ENCODE measurements around the gene TOPBP1.
A peak's percentile ranks its signal among the peaks of the same experiment; 100 is the strongest.
"Not testable (repeated sequence)": the region's sequence is repeated elsewhere in the genome, so short reads cannot be mapped to it uniquely, and the experiment has no call there.

TOPBP1 gene

DNA sequence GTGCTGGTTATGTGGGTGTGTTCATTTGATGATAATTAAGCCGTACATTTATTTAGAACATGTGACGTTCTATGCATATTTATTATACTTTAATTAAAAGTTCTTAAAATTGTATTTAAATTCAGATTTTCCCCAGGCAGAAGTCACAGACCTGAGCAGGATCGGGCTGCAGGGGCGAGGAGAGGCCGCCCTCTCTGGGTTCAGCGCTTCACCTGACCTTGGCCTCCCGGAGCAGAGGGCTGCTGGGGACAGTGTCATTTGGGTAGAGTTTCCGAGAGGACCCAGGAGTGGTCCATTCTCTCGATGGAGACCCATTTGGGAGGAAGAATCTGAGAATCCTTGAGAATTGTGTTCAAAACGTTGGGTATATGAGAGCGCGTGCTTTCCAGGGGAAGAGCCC is 12.0 kb upstream of the TOPBP1 start:
- DNase-seq: no peak

DNA sequence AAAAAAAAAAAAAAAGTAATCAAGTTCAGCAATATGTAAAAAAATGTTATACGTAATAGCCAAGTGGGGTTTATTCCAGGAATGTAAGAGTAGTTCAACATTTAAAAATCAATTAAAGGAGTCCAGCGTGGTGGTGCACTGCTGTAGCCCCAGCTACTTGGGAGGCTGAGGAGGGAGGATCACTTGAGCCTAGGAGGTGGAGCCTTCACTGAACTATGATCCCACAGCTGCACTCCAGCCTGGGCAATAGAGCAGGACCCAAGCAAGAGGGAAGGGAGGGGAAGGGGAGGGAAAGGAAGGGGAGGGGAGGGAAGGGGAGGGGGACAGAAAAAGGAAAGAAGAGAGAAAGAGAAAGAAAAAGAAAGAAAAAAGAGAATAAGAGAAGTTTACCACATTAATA is 10.7 kb upstream of the TOPBP1 start:
- no peak for DNase-seq

DNA sequence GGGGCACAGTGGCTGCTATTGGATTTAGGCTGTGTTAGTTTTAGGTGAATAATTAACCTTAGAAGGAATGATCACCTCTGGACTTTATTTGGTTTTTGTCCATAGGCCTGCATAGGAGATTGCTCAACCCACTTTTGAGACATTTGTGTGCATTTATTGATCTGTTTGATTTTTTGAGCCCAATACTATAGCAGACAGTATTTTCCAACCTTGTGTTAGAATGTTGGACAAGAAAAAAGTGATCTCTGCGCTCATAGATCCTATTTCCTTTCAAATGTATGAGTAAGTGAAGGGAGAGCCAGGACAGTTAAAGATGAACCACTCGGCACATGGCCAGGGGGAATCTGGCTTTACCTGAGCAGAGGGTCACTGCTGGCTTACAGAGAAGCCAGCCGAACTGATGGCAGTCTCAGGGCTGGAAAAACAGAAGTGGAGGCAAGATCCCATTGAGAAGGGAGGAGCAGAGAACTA is 8.8 kb upstream of the TOPBP1 start:
- DNase-seq: no peak

DNA sequence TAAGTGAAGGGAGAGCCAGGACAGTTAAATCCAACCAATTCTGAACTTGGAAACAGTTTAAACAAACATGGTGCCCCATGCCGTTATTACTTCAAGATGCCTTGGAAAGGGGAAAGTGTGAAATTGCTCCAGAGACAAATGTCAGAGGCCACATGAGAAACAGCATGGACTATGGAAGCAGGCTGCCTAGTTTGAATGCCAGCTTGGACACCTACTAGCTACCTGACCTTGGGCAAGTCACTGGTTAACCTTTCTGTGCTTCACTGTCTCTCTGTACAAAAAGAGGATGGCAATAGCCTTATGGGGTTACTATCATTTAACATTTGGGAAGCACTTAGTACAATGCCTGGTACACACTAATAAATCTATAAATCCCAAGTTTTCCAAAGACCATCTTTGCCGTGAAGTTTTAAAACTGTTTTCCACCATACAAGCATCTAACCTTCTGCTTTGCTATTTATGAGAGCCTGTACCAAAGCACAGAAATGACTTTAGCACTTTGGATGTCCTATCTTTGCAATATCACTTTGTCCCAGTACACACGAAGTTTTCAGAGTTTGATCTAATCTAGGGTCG is 8.3 kb upstream of the TOPBP1 start:
- DNase-seq: no peak

DNA sequence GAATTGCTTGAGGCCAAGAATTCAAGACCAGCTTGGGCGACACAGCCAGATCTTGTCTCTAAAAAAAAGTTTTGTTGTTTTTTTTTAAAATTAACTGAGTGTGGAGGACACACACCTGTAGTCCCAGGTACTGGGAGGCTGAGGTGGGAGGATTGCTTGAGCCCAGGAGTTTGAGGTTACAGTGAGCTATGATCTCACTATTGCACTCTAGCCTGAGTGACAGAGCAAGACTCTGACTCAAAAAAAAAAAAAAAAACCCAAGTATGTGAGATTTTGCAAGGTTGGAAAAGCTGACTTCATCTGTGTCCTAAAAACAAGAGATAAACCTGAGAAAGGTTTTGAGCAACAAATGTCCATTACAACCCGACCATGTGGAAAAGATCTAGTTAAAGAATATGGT is 5.4 kb upstream of the TOPBP1 start:
- no peak for DNase-seq

DNA sequence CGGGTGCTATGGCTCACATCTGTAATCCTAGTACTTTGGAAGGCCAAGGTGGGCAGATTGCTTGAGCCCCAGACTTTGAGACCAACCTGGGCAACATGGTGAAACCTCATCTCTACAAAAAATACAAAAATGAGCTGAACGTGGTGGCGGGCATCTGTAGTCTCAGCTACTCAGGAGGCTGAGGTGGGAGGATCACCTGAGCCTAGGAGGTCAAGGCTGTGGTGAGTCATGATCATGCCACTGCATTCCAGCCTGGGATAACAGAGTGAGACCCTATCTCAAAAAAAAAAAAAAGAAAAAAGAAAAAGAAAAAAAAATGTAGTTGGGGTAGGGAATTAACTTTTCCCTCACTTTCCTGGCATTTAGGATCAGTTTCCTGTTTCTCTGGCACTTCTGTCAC is 3.4 kb upstream of the TOPBP1 start:
- not testable (repeated sequence) for DNase-seq

DNA sequence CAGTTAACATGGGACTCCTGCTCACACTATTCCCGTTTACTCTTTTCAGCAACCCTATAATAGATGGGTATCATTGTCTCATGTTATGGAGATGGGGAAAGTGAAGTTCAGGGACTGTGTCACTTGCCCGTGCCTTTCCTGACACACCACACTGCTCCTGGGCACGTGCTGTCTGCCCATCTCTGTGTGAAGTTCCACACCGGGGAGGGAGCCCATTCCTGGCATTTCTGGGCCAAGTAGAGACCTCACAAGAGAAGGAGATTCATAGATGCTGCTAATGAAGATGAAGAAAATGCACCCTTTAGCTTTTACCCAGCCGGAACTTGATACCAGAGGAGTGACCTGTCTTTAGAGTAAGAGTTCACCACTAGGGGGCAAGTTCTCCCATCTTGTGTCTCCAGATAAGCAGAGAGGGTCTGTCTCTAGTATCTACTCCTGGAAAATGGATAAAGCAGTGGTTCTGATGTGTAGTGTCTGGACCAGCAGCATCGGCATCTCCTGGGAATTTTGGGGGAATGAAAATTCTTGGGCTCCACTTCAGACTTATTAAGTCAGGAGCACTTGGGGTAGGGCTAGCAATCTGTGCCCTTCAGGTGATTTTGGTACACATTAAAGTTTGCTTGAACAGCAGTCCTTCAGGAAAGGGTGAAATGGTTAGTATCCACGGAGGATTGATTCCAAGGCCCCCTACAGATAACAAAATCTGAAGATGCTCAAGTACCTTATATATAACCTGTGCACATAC is 2.0 kb upstream of the TOPBP1 start:
- DNase-seq: peak; percentile 67

DNA sequence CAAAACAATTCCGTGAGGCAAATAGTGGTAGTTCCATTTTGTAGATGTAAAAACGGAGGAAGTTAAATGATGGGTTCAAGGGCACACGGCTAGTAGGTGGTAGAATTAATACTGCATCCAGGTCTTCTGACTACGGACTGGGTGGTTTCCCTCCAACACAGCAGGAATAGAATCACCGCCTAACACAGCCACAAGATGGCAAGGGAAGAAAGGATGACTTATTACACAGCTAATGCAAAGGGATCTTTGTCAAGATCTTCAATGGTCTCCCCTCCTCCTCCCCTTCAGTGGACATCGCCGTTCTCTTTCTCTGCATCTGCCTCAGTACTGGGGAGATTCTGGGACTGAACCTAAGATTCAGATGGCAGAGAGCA is 524 bp upstream of the TOPBP1 start:
- peak; percentile 15 for DNase-seq

DNA sequence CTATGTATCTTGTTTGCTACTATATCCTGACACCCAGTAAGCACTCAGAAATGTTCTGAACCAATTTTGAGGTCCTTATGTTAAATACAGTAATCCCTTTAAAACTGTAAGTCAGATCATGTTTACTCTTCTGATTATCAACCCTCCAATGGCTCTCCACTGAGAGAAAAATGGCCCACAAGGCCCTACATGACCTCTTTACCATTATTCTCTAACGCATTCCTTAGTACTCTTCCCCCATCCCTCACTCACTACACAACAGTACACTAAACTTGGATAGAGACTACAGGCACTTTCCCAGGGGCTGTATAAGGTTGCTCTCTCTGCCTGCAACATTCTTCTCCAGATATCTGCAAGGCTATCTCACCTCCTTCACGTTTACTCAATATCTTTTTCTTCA is 1.9 kb downstream of the TOPBP1 start:
- no peak for DNase-seq

DNA sequence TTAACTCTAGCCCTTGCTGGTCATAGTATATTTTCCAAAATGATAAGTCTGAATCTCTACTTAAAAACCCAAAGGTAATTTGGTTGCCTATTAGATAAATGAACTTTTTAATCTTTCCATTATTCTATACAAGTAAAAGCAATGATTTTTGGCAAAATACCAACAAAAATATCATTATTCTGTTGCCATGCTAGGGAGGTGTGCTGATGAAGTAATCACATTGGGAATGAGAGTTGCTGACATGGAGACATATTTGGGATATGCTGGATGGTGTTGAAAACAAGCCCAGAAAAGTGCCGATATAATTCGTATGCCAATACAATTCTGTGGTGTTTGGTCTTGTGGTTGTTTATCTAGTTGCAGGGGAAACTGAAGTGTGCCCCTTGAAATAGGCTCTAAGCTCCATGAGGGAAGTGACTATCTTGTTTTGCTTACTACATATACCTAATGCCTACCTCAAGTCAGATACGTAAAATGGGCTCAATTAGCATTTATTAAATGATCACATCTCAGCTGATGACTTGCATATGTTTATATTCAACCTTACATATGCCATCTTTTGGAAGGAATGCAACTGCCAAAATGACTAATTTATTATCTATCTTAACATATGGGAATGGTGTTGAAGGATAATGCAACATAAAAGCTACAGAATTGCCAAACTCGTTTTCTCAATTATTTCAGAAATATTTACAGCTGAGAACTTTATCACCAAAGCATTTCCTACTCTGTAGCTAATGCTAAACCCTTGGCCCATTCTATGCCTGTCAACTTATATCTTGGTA is 5.8 kb downstream of the TOPBP1 start:
- DNase-seq: no peak

DNA sequence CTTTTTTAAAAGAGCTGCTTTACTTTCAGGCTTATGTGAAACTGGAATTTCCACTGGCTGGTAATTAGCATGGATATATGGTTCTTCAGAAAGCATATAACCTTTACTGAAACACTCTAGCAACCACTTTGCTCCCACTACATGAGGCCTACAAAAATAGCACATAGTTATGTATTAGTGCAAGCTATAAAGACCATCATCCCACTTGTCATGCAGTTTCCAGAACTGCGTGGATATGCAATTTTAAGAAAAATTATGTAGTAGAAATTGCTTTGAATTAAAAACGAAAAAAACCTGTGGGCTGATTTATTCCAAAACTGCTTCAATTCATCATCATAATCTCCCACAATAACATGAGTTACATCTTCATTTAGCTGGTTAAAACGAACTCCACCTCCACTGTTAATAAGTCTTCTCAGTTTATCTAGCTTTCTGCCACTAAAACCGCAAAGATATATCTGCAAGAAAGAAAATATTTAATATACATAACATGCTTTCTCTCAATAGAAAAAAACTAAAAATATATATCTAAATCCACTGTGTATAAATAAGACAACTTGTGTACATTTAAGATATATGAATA is 12.2 kb downstream of the TOPBP1 start:
- DNase-seq: no peak

DNA sequence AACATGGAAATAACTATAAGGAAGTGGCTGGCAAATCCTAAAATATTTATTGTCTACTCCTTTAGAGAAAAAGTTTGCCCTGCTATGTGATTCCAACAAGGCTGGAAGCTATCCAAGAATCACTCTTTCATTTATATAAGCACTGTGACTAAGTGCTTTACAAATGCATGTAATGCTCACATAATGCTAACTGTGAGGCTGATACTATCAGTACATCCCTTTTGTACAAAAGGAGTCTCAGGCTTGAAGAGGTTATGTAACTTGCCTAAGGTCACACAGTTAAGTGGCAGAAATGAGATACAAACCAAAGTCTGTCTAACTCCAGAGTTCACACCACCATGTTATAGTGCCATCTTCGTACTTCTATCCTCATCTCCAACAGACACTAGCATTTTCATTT is 17.0 kb downstream of the TOPBP1 start:
- DNase-seq: no peak

DNA sequence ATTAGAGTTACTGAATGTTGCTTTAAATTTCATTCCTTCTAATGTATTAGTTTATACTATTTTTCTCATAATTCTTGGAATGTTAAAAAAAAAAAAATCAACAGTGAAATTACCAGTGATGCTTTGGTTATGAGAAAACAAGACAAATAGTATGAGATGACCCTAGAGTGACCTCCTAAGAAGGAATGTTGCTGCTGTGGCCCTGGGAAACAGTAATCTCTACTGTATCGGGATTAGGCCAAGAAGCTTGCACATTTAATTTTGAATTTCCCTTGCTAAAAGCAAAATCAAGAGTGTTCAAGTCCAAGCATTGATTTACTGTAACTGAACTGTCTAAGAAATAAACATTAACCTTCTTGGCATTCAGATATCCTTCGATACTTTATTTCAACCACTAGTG is 18.1 kb downstream of the TOPBP1 start:
- no peak for DNase-seq

DNA sequence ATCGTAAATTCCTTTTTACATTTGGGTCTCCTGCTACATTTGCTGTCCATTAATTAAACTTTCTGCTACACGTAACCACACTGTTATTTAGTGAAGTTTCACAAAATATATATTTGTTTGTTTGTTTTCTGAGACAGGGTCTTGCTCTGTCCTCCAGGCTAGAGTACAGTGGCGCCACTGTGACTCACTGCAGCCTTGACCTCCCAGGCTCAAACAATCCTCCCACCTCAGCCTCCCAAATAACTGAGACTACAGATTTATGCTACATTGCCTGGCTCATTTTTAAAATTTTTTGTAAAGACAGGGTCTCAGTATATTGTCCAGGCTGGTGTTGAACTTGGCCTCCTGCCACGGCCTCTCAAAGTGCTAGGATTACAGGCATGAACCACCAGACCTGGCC is 20.5 kb downstream of the TOPBP1 start:
- no peak for DNase-seq

DNA sequence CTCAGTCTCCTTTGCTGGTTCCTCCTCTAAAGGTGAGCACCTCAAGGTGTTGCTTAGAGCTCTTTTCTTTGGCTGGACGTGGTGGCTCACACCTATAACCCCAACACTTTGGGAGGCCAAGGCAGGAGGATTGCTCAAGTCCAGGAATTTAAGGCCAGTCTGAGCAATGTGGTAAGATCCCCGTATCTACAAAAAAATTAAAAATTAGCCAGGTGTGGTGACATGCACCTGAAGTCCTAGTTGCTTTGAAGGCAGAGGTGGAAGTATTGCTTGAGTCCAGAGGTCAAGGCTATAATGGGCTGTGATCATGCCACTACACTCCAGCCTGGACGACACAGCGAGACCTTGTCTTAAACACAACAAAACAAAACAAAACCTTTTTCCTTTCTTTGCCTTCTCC is 28.3 kb downstream of the TOPBP1 start:
- no peak for DNase-seq

DNA sequence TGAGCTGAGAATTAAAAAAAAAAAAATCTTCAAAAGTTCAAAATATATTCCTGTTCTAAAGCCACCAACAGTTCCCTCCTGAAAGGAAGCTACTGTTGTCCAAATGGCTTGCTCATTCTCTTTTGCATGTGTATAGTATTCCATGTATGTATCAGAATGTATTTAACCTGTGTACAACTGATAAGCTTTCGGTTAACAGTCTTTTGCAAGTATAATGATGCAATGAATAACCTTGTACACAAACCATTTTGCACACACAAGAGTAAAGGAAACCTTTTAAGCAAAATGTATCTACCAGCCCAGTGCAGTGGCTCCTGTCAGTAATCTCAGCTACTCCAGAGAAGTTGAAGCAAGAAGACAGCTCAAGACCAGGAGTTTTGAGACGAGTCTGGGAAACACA is 32.6 kb downstream of the TOPBP1 start:
- DNase-seq: no peak

DNA sequence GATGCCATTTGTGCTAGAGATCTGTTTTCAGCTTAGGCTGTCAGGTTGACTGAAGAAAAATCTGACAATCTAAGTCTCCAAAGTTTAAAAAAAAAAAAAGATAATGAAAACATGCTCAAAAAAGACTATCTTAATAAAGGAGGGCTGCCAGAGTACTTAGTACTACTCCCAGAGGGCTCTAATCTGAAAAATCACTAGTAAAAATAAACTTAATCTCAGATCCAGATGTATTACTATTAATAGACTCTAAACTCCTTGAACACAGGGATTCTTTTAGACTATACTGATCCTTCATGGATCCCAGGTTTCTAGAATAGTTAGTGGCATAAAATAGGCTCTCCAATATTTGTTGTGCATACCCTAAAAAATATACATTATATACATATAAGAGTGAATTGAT is 34.0 kb downstream of the TOPBP1 start:
- no peak for DNase-seq

DNA sequence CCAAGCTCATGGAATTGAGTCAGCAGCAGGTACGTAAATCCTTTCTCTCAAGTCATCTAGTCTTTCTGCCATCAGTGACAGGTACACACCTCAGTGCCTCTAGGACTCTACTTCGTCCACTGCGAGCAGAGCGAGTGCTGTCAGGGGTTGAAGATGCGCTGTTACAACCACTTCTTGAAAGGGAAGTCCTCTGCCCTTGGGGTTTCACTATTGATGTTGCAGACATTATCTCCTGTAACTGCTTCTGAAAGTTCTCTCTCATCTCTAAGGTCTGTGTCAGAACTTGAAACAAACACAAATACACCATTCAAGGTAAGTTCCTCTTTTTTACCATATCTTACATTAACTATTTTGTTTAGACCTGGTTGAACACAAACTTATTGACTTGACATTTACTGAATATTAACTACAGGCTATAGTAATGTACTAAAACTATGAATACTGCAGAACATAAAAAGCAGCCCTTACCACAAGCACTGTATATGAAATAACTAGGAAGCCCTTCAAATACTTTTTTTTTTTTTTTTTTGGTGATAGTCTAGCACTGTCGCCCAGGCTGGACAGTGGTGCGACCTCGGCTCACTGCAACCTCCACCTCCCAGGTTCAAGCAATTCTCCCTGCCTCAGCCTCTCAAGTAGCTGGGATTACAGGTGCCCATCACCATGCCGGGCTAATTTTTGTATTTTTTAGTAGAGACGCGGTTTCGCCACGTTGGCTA is 41.5 kb downstream of the TOPBP1 start:
- DNase-seq: no peak

DNA sequence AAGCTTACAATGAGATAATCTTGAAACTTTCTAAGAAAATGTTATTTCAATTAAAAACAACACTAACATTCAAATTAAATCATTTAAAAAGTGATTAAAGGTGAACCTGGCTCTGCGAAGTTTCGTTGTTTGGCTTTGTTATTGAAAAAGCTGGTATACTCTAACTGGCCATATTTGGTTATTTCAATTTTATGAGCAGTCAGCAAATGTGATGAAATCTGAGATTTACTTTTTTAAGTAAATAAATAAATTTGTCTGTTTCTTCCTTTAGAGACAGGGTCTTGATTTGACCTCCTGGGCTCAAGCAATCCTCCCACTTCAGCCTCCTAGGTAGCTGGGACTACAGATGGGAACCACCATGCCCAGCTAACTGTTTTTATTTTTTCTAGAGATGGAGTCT is 50.2 kb downstream of the TOPBP1 start:
- no peak for DNase-seq

DNA sequence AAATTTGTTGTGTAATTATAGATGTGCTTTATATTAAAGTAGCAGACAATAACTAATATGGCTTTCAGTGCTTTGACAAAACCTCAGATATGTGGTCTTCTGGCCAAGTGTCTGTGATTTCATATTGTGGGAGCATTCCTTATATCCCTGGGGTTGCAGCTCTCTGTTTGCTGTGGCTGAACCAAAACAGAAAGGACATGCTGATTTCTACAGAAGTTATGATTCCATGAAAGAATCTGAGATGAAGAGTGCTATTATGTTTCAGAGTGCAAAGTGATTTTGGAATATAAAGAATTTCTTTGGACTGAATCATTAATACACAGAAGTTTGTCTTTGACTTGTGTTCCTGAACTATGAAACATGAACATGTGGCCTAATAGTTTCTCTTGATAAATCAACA is 51.7 kb downstream of the TOPBP1 start:
- no peak for DNase-seq

DNA sequence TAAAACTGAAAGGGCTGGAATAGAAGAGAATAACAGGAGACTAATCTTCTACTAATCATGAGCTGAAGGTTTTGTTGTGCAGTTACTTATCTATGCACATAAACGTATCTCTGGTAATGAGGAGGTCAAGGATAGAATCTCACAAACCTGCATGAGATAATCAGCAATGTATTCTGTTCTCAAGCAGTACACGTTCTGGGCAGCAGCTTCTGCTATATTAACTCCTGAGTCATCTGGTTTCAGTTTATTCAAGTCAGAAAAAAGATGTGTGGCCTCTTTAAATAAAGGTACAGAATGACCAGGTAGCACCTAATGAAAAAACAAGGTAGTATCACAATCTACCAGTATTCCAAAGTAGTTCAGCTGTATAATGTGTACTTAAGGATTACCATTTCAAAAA is 53.4 kb downstream of the TOPBP1 start:
- DNase-seq: no peak

DNA sequence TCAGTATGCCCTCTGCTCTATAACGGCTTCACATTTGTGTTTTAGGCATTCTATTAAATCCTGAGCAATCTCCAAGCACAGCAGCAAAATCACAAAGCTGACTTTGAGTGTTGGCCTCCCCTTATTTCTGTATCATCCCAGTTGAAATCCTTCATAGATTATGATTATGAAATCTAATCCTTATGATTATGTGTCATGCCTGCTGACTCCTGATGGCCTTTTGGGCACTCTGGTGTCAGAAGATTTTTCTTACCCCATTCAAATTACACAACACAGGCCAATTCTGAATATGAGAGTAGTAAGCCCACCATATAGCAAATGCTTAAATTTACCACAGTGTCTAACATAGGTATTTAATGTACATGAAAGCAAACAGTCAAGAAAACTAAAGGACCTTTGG is 53.9 kb downstream of the TOPBP1 start:
- DNase-seq: no peak

DNA sequence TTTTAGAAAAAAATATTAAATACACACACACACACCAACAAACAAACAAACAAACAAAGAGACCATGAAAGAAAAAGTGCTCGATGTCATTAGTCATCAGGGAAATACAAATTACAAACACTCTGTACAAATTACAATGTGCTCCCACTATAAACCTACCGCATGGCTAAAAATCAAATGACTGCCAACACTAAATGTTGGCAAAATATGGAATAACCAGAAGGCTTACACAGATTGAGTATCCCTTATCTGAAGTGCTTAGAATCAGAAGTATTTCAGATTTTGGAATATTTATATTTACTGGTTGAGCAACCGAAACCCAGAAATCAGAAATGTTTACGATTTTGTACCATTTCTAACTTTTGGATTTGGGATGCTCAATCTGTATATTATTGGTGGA is 54.8 kb downstream of the TOPBP1 start:
- DNase-seq: no peak
